ENCODE measurements around the gene POGLUT3.

The POGLUT3 gene

DNA sequence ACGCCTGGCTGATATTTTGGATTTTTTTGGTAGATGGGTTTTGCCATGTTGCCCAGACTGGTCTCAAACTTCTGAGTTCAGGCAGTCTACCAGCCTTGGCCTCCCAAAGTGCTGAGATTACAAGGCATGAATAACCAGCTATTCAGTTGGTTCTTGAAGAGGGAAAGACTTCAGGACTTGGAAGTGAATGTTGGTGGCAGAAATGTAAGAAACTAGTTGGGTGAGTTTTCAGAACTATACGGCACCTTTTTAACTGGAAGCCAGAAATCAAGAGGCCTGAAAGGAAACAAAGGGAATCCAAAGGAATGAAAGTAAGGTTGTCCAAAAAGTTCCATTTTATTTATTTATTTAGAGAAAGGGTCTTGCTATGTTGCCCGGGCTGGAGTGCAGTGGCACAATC is 2.9 kb downstream of the POGLUT3 start:
- TF ChIP-seq, protein P1, sequence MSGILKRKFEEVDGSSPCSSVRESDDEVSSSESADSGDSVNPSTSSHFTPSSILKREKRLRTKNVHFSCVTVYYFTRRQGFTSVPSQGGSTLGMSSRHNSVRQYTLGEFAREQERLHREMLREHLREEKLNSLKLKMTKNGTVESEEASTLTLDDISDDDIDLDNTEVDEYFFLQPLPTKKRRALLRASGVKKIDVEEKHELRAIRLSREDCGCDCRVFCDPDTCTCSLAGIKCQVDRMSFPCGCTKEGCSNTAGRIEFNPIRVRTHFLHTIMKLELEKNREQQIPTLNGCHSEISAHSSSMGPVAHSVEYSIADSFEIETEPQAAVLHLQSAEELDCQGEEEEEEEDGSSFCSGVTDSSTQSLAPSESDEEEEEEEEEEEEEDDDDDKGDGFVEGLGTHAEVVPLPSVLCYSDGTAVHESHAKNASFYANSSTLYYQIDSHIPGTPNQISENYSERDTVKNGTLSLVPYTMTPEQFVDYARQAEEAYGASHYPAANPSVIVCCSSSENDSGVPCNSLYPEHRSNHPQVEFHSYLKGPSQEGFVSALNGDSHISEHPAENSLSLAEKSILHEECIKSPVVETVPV (CRISPR knock-in tag; IDR thresholded peaks at IDR 0.05) = no peak
- no peak for TF ChIP-seq GLIS3 (CRISPR knock-in tag; IDR thresholded peaks at IDR 0.05)
- ATAC-seq = no peak

DNA sequence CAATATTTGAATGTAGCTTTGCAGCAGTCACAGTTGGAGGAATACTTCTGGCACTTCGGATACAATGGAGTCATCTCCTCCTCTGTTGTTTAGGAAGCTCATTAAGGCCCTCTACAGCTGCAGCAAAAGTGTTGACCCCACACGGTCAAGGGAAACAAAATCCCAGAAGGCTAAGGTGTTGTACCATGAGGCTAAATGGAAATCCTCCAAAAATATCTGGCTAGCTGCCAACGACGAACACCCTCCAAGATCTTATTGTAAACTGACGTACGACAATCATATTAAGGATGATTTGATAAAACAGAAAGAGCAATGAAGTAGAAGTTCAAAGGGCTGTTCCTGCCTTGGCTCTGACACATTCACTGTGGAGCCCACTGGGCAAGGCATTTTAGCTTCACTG is 4.0 kb downstream of the POGLUT3 start:
- no peak for ATAC-seq
- TF ChIP-seq POU6F1 (CRISPR knock-in tag; IDR thresholded peaks at IDR 0.05; ENCODE audit: borderline replicate concordance, low read depth) (no peak), RARB (CRISPR knock-in tag; IDR thresholded peaks at IDR 0.05) (no peak), ZFP30 (CRISPR knock-in tag; IDR thresholded peaks at IDR 0.05) (no peak), TCF4 (CRISPR knock-in tag; IDR thresholded peaks at IDR 0.05; ENCODE audit: borderline replicate concordance) (no peak), ZNF8 (CRISPR knock-in tag; IDR thresholded peaks at IDR 0.05) (no peak), BACH2 (CRISPR knock-in tag; IDR thresholded peaks at IDR 0.05; ENCODE audit: borderline replicate concordance) (no peak), PPARA (CRISPR knock-in tag; IDR thresholded peaks at IDR 0.05; ENCODE audit: borderline replicate concordance) (no peak), ZNF565 (CRISPR knock-in tag; conservative IDR thresholded peaks at IDR 0.05; ENCODE audit: low read depth) (no peak)

- ATAC-seq = no peak
- TF ChIP-seq POU6F1 (CRISPR knock-in tag; IDR thresholded peaks at IDR 0.05; ENCODE audit: borderline replicate concordance, low read depth) (no peak), ZFP30 (CRISPR knock-in tag; IDR thresholded peaks at IDR 0.05) (no peak), TOX (CRISPR knock-in tag; IDR thresholded peaks at IDR 0.05; ENCODE audit: borderline replicate concordance) (no peak), BACH2 (CRISPR knock-in tag; IDR thresholded peaks at IDR 0.05; ENCODE audit: borderline replicate concordance) (no peak), ZNF8 (CRISPR knock-in tag; IDR thresholded peaks at IDR 0.05) (no peak), ZNF565 (CRISPR knock-in tag; conservative IDR thresholded peaks at IDR 0.05; ENCODE audit: low read depth) (no peak), SNAI2 (CRISPR knock-in tag; IDR thresholded peaks at IDR 0.05) (no peak), GLIS3 (CRISPR knock-in tag; IDR thresholded peaks at IDR 0.05) (no peak), CSDC2 (CRISPR knock-in tag; IDR thresholded peaks at IDR 0.05) (no peak), PPARA (CRISPR knock-in tag; IDR thresholded peaks at IDR 0.05; ENCODE audit: borderline replicate concordance) (no peak), ZNF70 (CRISPR knock-in tag; IDR thresholded peaks at IDR 0.05) (no peak), ZC3H10 (CRISPR knock-in tag; IDR thresholded peaks at IDR 0.05) (no peak), OSR1 (CRISPR knock-in tag; IDR thresholded peaks at IDR 0.05) (no peak), ZFP3 (CRISPR knock-in tag; IDR thresholded peaks at IDR 0.05) (no peak), TCF4 (CRISPR knock-in tag; IDR thresholded peaks at IDR 0.05; ENCODE audit: borderline replicate concordance) (no peak), RARB (CRISPR knock-in tag; IDR thresholded peaks at IDR 0.05) (no peak), ARNTL (CRISPR knock-in tag; IDR thresholded peaks at IDR 0.05; ENCODE audit: borderline replicate concordance, low read depth) (no peak)
- TF ChIP-seq, protein P1 (CRISPR knock-in tag; IDR thresholded peaks at IDR 0.05) = no peak
- TF ChIP-seq, protein P2, sequence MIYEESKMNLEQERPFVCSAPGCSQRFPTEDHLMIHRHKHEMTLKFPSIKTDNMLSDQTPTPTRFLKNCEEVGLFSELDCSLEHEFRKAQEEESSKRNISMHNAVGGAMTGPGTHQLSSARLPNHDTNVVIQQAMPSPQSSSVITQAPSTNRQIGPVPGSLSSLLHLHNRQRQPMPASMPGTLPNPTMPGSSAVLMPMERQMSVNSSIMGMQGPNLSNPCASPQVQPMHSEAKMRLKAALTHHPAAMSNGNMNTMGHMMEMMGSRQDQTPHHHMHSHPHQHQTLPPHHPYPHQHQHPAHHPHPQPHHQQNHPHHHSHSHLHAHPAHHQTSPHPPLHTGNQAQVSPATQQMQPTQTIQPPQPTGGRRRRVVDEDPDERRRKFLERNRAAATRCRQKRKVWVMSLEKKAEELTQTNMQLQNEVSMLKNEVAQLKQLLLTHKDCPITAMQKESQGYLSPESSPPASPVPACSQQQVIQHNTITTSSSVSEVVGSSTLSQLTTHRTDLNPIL (CRISPR knock-in tag; IDR thresholded peaks at IDR 0.05; ENCODE audit: low read depth) = no peak
These were observed 6.2 kb downstream of the POGLUT3 start for GRCh38 chr11:108491936-108492335.

GRCh38 chr11:108486828-108487227 is 11.4 kb downstream of the POGLUT3 start:
- no peak for TF ChIP-seq ZC3H10 (CRISPR knock-in tag; IDR thresholded peaks at IDR 0.05)
- no peak for TF ChIP-seq BACH2 (CRISPR knock-in tag; IDR thresholded peaks at IDR 0.05; ENCODE audit: borderline replicate concordance)

More at GRCh38 chr11:108486828-108487227, 11.4 kb downstream of the POGLUT3 start:
- ATAC-seq = no peak
